ENCODE measurements around the gene RAD51B. TPM values are rescaled to one million over a fixed set of nuclear protein-coding genes. Genes with fewer than 3 reads are reported as not detected.
"Not testable (repeated sequence)": the region's sequence is repeated elsewhere in the genome, so short reads cannot be mapped to it uniquely, and the experiment has no call there.

The RAD51B gene
- total RNA-seq, 1 experiment from 2014 or later = 7.2 TPM

GRCh38 chr14:68109132-68109900 is 289.7 kb downstream of the RAD51B start:
- Histone ChIP-seq H3K27me3 (no peaks in the 10 kb centered on the region), H3K9me3 (no peaks in the 10 kb centered on the region), H3K4me3 (no peak overlapping the region), H3K36me3 (no peaks in the 10 kb centered on the region)
- DNase-seq = no peak

- Histone ChIP-seq H3K36me3 (no peaks in the 10 kb centered on the region), H3K4me3 (no peak overlapping the region), H3K27me3 (no peaks in the 10 kb centered on the region), H3K9me3 (no peaks in the 10 kb centered on the region)
- no peak for DNase-seq
These were observed 291.7 kb downstream of the RAD51B start for GRCh38 chr14:68111097-68111852.

- H3K9me3 ChIP-seq = no peaks in the 10 kb centered on the region
- H3K36me3 ChIP-seq = no peaks in the 10 kb centered on the region
- no peak overlapping the region for H3K4me3 ChIP-seq
- DNase-seq = no peak
- no peaks in the 10 kb centered on the region for H3K27me3 ChIP-seq
These were observed 292.3 kb downstream of the RAD51B start for GRCh38 chr14:68111853-68112270.

- DNase-seq = no peak
- no peaks in the 10 kb centered on the region for H3K36me3 ChIP-seq
- no peak overlapping the region for H3K4me3 ChIP-seq
- no peaks in the 10 kb centered on the region for H3K27me3 ChIP-seq
- H3K9me3 ChIP-seq = no peaks in the 10 kb centered on the region
These were observed 292.9 kb downstream of the RAD51B start for GRCh38 chr14:68112442-68112841.

- Histone ChIP-seq H3K9me3 (no peaks in the 10 kb centered on the region), H3K36me3 (no peaks in the 10 kb centered on the region), H3K27me3 (no peaks in the 10 kb centered on the region), H3K4me3 (no peak overlapping the region)
- no peak for DNase-seq
These were observed 293.9 kb downstream of the RAD51B start for GRCh38 chr14:68113343-68113930.

DNA sequence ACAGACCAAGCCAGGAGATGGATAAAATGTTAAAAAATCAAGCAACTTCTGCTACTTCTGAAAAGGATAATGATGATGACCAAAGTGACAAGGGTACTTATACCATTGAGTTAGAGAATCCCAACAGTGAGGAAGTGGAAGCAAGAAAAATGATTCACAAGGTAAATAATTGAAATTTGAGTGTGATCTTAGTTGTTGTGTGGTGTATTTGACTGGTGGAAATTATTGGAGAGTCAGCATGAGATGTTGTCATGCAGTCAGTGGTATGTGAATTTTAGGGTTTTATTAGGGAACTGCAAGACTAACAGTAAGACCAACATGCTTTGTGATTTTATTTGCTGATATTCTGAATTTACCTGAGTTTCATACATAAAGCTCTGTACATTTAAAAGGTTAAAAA is 296.4 kb downstream of the RAD51B start:
- not testable (repeated sequence) for H3K27me3 ChIP-seq, H3K4me3 ChIP-seq, H3K9me3 ChIP-seq, DNase-seq, H3K36me3 ChIP-seq

GRCh38 chr14:68122651-68123050 is 303.1 kb downstream of the RAD51B start:
- no peak for DNase-seq
- Histone ChIP-seq H3K27me3 (no peaks in the 10 kb centered on the region), H3K9me3 (no peaks in the 10 kb centered on the region), H3K36me3 (no peaks in the 10 kb centered on the region), H3K4me3 (no peak overlapping the region)

GRCh38 chr14:68124050-68124449 is 304.5 kb downstream of the RAD51B start:
- Histone ChIP-seq H3K27me3 (no peaks in the 10 kb centered on the region), H3K36me3 (no peaks in the 10 kb centered on the region), H3K4me3 (no peak overlapping the region), H3K9me3 (no peaks in the 10 kb centered on the region)
- no peak for DNase-seq

- DNase-seq = peak; percentile 72
- Histone ChIP-seq H3K27me3 (no peaks in the 10 kb centered on the region), H3K36me3 (no peaks in the 10 kb centered on the region), H3K4me3 (no peak overlapping the region), H3K9me3 (no peaks in the 10 kb centered on the region)
These were observed 305.6 kb downstream of the RAD51B start for GRCh38 chr14:68124979-68125731.

DNA sequence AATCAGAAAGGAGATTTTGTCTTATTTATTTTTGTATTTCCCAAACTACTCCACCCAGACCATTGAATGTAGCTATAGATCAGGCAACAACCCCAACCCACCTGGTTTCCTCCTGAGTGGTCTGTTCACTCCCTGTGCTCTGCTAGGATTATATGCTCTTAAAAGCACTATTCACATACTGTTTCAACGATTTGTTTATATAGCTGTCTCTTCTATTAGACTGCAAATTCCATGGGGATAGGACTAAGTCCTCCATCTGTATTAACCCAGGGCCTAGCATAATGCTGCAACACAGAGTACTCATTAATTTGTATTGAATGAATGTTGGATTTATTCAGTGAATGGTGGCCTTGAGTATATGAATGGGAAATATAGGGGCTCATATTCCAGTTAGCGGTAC is 307.6 kb downstream of the RAD51B start:
- no peak for DNase-seq
- Histone ChIP-seq H3K36me3 (no peaks in the 10 kb centered on the region), H3K27me3 (no peaks in the 10 kb centered on the region), H3K9me3 (no peaks in the 10 kb centered on the region), H3K4me3 (no peak overlapping the region)

DNA sequence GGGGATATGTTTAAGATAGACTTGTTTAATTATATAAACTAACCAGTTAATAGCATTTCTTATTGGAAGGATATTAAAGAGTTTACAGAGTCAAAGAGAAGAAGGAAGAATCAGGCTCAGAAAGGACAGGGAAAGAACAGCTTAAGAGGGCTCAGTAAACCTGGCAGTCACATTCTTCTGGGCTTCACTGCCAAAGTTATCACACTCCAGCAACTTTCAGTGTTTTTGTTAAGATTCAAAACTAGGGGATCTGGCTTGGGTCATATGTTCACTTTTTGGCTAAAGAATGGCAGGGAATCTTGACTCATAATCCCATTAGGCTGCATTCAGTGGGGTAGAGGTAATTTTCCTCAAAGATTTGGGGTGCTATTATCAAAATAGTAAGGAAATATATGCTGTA is 312.3 kb downstream of the RAD51B start:
- Histone ChIP-seq H3K27me3 (no peaks in the 10 kb centered on the region), H3K4me3 (no peak overlapping the region), H3K9me3 (no peaks in the 10 kb centered on the region), H3K36me3 (no peaks in the 10 kb centered on the region)
- DNase-seq = peak; percentile 28

DNA sequence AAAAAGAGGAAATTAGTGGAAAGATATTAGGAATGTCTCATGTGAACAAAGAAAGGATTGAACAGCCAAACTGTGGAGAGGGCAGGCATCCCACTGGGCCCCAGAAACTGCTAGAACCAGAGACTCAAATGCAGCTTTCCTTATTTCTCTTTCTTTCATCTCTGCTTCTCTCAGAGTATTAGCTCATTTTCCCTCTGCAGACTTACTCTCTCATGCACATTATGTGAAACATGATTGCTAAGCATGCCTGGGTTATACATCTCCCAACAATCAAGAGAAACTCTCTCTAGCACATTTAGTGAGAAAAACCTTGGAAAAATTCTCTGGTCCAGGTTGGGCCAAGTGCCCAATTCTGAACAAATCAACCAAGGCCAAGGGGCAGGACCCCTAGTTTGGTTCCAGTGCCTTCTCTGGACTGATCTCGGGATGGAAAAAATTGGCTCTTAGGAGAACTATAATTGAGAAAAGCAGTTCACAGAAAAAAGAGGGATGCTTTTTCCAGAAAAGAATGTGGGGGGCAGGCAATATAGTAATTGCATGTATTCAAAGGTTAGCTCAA is 313.1 kb downstream of the RAD51B start:
- Histone ChIP-seq H3K9me3 (no peaks in the 10 kb centered on the region), H3K27me3 (no peaks in the 10 kb centered on the region), H3K4me3 (no peak overlapping the region), H3K36me3 (no peaks in the 10 kb centered on the region)
- no peak for DNase-seq

- Histone ChIP-seq H3K4me3 (no peak overlapping the region), H3K36me3 (no peaks in the 10 kb centered on the region), H3K27me3 (no peaks in the 10 kb centered on the region), H3K9me3 (no peaks in the 10 kb centered on the region)
- DNase-seq = no peak
These were observed 314.3 kb downstream of the RAD51B start for GRCh38 chr14:68133856-68134255.

DNA sequence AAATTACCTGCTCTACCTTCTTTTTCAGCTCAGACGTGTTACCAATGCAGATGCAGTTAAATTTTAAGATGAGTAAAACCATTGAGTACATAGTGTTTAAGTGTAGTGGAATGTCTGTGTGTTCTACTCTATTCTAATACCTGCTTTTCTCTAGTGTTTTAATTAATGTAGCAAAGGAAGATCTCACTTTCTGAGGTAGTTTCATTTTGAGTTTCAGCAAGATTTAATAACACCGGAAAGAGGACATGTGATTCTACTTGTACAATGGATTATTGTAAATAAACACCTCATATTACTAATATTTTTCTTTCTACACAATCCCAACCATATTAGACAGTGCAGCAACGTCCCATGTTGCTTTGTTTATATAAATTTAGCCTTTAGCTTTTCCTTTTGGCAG is 315.4 kb downstream of the RAD51B start:
- H3K27me3 ChIP-seq = no peaks in the 10 kb centered on the region
- no peaks in the 10 kb centered on the region for H3K9me3 ChIP-seq
- no peak for DNase-seq
- no peak overlapping the region for H3K4me3 ChIP-seq
- no peaks in the 10 kb centered on the region for H3K36me3 ChIP-seq

GRCh38 chr14:68135566-68135965 is 316.0 kb downstream of the RAD51B start:
- Histone ChIP-seq H3K9me3 (no peaks in the 10 kb centered on the region), H3K27me3 (no peaks in the 10 kb centered on the region), H3K36me3 (no peaks in the 10 kb centered on the region), H3K4me3 (no peak overlapping the region)
- DNase-seq = no peak

DNA sequence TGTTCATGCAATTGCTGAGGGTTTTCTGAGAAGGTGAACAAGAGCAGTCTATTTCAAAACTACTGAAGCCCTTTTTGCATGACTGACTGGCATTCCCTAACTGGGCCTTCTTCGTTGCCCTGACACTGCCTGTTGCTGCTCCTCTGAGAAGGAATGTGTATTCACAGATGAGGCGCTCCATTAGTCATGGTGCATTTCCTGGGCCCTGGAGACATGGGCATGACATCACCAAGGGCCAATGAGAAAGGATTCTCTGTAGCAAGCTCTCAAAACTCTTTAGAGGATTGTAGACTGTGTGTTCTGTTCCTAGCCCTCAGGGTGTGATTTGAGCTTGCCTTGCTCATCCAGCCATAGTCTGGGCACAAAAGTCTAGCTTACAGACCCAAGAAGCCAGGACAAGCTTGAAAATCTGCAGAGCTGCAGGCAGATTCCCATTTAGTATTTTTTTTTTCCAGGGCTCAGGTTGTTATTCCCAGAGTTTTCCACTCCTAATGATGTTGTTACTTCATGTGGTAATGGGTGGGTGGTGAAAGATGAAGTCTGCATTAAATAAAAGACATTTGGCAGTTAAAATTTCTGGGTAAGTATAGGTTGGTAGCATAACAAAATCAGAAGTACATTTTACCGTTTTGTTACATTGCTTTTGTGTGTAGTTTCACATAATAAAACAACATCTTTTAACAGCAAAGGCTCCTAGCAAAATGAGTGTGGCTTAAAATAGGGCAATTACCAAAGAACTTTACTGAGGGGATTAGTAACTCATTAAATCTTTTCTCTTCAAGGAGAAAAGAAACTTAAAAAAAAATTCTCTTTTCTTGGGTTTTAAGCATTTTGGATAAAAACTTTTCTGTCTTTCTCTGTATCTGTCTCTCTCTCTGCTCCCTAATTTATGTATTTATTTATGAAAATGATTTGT is 318.4 kb downstream of the RAD51B start:
- no peak overlapping the region for H3K4me3 ChIP-seq
- no peaks in the 10 kb centered on the region for H3K27me3 ChIP-seq
- H3K36me3 ChIP-seq = no peaks in the 10 kb centered on the region
- peak; percentile 91 for DNase-seq
- H3K9me3 ChIP-seq = no peaks in the 10 kb centered on the region

Data from MG63 (cell line).